Testis (tissue), 3 donors: ENCODE data around the gene ENTR1. TPM values are rescaled to one million over a fixed set of nuclear protein-coding genes. Genes with fewer than 3 reads are reported as not detected.
A peak's percentile ranks its signal among the peaks of the same experiment; 100 is the strongest.

Source experiments
- DNase-seq: peaks from one replicate; pipeline ENCODE4 v3.0.0-alpha.2; 2019
- H3K27ac ChIP-seq, 2 donors: fragments of 200-600 bp; sonication (generic); one replicate each; pipeline ENCODE4 v1.5.1; 2019
- H3K27me3 ChIP-seq: fragments of 200-600 bp; sonication (generic); one replicate; pipeline ENCODE4 v1.5.1; 2019
- H3K36me3 ChIP-seq: fragments of 200-600 bp; sonication (generic); one replicate; pipeline ENCODE4 v1.5.1; 2017; ENCODE audit warnings: low read depth; ENCODE audit errors: missing control alignments
- H3K4me1 ChIP-seq: fragments of 200-600 bp; sonication (generic); one replicate; pipeline ENCODE4 v1.5.1; 2019
- H3K4me3 ChIP-seq, 2 donors: fragments of 200-600 bp; sonication (generic); one replicate each; pipeline ENCODE4 v1.5.1; 2017 to 2019
- H3K9me3 ChIP-seq: fragments of 200-600 bp; sonication (generic); one replicate; pipeline ENCODE4 v1.5.1; 2017
- POLR2A ChIP-seq: fragments of 450-650 bp; IDR thresholded peaks from one replicate; pipeline ENCODE4 v1.6.1; 2017; ENCODE audit warnings: antibody characterized with exemption, mild to moderate bottlenecking, moderate library complexity
- WGBS, 2 donors: methylation state at CpG; one replicate each; pipeline ENCODE4 v1.1.5; 2018; 5-methylcytosine and 5-hydroxymethylcytosine counted together
- intact Hi-C: fragments of 100-400 bp; cut with DNase I; formaldehyde crosslinking; loops from one replicate; pipeline ENCODE4 v1.15.1; 2023; ENCODE audit warnings: low total_unique reads
- polyA plus RNA-seq: library from polyadenylated mRNA; stranded (reverse); fragments of 350-450 nt; fragmentation: Illumina TruSeq; extraction: RNeasy Lipid Tissue Mini Kit (QIAGEN cat#74804); gene quantifications from one replicate; pipeline ENCODE4 v1.2.3, GENCODE V29; 2014; ENCODE audit warnings: low read depth, low replicate concordance; ENCODE audit not compliant: insufficient read depth
- total RNA-seq, 2 donors: library from RNA; depleted of rRNA; stranded (reverse); fragments of >200 nt; gene quantifications; one replicate each; pipeline ENCODE4 v1.2.3, GENCODE V29; 2016
- TF ChIP-seq, protein P1 (sequence below), 3 experiments: fragments of 450-650 bp in 2 of 3; fragments of 200-600 bp in 1 of 3; sonication (generic) in 1 of 3; IDR thresholded peaks; one replicate each; pipeline ENCODE4 v1.5.1; 2016 to 2019; ENCODE audit warnings: antibody characterized with exemption in 3 of 3, mild to moderate bottlenecking in 2 of 3, moderate library complexity in 1 of 3

ENTR1 gene
- total and polyA plus RNA-seq, 3 donors from 2014 or later = 61.7 to 69.1 (median 64.3) TPM

DNA sequence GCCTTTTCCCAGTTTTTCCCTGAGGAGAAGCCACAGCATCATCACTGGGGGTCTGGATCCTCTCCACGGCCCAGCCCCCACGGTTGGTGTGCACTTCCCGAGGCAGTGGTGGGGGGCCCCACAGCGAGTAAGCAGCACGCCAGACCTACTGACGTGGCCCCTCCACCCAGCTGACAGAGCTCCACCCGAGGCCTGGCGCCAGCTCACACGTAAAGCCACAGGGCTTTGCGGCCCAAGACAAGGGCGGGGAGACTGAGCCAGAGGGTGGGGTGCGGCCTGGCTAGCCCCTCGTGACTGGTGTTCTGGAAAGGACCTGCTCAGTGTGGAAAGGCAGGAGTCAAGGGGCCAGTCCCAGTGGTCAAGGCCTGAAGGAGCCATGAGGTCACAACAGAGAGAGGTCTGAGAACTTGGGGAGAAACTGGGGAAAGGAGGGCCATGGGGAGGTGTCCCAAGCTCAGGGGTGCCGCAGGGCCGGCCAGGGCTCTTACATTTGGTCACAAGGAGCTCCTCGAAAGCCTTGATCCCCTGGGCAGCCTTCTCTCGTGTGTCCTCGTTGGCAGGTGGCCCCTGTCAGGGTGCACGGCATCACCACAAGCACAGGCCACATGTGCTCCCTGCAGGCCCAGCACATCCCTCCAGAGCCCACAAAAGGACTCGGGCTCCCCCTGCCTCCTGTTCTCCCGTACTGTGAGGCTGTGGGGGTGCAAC lies 15.9 kb downstream of the ENTR1 start:
- Histone ChIP-seq H3K9me3 (no peaks in the 10 kb centered on the region), H3K27me3 (no peaks in the 10 kb centered on the region), H3K36me3 (no peaks in the 10 kb centered on the region), H3K4me1 (peaks cover 8% of the 10 kb centered on the region), H3K4me3 (no peak overlapping the region), H3K27ac (no peak overlapping the region)
- TF ChIP-seq POLR2A = no peak
- TF ChIP-seq, protein P1, sequence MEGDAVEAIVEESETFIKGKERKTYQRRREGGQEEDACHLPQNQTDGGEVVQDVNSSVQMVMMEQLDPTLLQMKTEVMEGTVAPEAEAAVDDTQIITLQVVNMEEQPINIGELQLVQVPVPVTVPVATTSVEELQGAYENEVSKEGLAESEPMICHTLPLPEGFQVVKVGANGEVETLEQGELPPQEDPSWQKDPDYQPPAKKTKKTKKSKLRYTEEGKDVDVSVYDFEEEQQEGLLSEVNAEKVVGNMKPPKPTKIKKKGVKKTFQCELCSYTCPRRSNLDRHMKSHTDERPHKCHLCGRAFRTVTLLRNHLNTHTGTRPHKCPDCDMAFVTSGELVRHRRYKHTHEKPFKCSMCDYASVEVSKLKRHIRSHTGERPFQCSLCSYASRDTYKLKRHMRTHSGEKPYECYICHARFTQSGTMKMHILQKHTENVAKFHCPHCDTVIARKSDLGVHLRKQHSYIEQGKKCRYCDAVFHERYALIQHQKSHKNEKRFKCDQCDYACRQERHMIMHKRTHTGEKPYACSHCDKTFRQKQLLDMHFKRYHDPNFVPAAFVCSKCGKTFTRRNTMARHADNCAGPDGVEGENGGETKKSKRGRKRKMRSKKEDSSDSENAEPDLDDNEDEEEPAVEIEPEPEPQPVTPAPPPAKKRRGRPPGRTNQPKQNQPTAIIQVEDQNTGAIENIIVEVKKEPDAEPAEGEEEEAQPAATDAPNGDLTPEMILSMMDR (IDR thresholded peaks at IDR 0.05) = no peak
- DNase-seq = no peak
- 92 to 93% methylated on average over 14 to 21 of the region's 21 CpGs for WGBS, 2 donors
- intact Hi-C loops = no loop called here

DNA sequence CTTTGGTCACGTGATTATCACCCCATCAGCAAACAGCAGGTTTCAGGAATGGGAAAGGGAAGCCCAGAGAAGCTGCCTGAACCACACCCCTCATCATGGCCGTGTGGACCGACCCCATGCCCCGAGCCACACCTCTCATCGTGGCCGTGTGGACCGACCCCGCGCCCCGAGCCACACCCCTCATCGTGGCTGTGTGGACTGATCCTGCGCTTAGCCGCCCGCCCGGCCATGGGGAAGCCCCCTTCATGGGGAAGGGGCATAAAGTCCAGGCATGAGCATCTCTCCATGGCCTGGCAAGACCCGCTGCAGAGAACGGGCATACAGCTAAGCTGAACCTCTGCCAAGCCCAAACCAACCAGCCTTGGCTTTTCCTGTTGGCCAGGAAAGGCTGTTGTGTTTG lies 16.9 kb downstream of the ENTR1 start:
- Histone ChIP-seq H3K36me3 (no peaks in the 10 kb centered on the region), H3K27me3 (no peaks in the 10 kb centered on the region), H3K27ac (no peak overlapping the region), H3K9me3 (no peaks in the 10 kb centered on the region), H3K4me1 (peaks cover under 1% of the 10 kb centered on the region), H3K4me3 (no peak overlapping the region)
- no peak for DNase-seq
- intact Hi-C loops = no loop called here
- no peak for TF ChIP-seq POLR2A
- TF ChIP-seq, protein P1 (IDR thresholded peaks at IDR 0.05) = no peak
- 90% methylated on average over 14 to 17 of the region's 17 CpGs for WGBS, 2 donors

DNA sequence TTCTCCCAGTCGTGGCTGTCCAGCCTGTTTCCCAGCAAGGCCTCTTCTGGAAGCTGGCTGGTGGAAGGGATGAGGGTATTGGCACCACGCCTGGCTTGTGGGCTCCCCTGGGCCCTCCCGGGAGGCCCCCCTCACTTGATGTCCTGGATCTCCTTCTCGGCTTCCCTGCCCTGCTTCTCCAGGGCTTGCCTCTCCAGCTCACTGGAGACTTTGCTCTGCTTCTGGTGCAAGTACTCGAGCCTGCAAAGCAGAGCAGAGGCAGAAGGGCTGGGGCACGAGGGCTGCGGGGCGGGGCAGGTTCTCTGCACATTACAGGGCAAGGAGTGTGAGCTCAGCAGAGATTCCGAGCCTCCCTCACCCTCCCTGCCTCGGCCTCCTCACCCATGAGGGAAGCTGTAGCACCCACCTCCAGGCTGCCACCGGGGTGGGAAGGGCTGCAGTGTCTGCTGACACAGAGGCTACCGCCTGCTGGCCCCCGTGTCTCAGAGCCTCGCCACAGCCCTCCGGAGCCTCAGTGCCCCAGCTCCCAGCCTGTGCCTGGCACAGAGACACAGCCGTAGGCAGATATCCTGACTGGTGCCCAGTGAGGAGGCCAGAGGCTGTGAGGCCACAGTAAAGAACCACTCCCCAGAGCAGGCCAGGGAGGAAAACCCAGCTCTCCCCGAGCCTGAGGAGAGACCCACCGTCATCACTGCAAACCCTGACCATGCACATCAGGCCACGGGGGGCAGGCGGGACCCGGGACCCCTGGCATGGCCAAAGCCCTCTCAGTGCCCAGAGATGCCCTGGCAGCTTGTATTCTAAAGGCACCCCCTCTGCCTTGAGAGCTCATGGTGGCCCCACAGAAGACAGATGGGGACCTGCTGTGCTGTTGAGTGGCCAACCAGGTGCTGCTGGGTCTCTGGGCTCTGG lies 17.6 kb downstream of the ENTR1 start:
- 80 to 86% methylated on average over 10 to 20 of the region's 21 CpGs for WGBS, 2 donors
- Histone ChIP-seq H3K27me3 (no peaks in the 10 kb centered on the region), H3K9me3 (no peaks in the 10 kb centered on the region), H3K27ac (no peak overlapping the region), H3K4me3 (no peak overlapping the region), H3K36me3 (no peaks in the 10 kb centered on the region), H3K4me1 (no peaks in the 10 kb centered on the region)
- intact Hi-C loops = no loop called here
- no peak for DNase-seq
- no peak for TF ChIP-seq POLR2A
- TF ChIP-seq, protein P1 (IDR thresholded peaks at IDR 0.05) = no peak

DNA sequence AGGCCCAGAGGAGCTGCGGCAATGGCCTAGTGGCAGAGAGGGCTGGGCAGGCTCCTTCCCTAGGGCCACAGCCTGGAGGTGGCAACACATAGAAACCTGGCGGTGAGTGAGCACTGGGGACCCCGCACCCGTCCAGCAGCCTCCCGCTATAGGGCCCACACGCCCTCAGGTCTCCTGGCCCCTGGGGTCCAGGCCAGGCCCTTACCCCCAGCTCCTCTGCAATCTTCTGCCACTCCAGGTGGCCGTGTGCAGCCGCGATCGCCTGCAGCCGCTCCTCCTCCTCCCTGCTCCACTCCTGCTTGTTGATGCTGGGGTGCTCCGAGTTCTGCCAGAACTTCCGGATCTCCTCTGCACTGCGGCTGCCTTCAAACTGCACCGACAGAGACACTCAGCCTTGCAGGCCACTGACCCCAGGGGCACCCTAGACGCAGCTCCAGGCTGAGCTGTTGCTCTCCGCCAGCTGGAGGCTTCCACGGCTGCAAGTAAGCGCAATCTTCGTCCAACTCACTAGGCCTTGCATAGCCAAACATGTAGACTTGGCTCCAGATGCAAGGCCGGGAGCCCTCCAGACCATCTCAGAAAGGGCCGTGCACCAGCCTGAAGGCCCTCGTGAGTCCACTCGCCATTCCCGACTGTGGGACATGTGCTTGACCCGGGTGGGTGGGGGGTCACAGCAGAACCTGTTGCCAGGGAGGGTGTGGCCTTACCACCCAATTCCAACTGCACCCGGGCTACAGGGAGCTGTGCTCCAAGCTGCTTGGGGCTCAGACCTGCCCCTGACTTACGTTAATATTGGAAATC lies 18.5 kb downstream of the ENTR1 start:
- intact Hi-C loops = no loop called here
- 81 to 83% methylated on average over 13 to 28 of the region's 28 CpGs for WGBS, 2 donors
- TF ChIP-seq POLR2A = no peak
- TF ChIP-seq, protein P1 (IDR thresholded peaks at IDR 0.05) = no peak
- no peaks in the 10 kb centered on the region for H3K27me3 ChIP-seq
- H3K9me3 ChIP-seq = no peaks in the 10 kb centered on the region
- no peak overlapping the region for H3K4me3 ChIP-seq
- no peaks in the 10 kb centered on the region for H3K4me1 ChIP-seq
- no peak overlapping the region for H3K27ac ChIP-seq
- peak; percentile 32 for DNase-seq
- H3K36me3 ChIP-seq = no peaks in the 10 kb centered on the region
